CD4-positive, alpha-beta memory T cell (primary cell): ENCODE measurements around the gene JAK1. TPM values are rescaled to one million over a fixed set of nuclear protein-coding genes. Genes with fewer than 3 reads are reported as not detected.

Experiments
- CTCF ChIA-PET: fragments of 350-600 bp; sonication (Branson Sonifier 250); formaldehyde crosslinking; loops from one replicate; lab custom pipeline; 2021; ENCODE audit warnings: inconsistent platforms; ENCODE audit not compliant: partially characterized antibody; lab: Charles Lee
- POLR2A ChIA-PET: fragments of 350-600 bp; sonication (Branson Sonifier 250); formaldehyde crosslinking; loops from one replicate; lab custom pipeline; 2021; ENCODE audit not compliant: partially characterized antibody; lab: Charles Lee
- DNase-seq, 5 donors: peaks; one replicate each; pipeline versions ENCODE4 v3.0.0 to v3.0.0-alpha.2; 2020 to 2022; ENCODE audit warnings: mixed read lengths in 1 of 5
- H3K27ac ChIP-seq: one replicate; pipeline ENCODE4 v1.7.0; 2013; ENCODE audit warnings: low read depth, low read length
- H3K27me3 ChIP-seq: 2 replicates; pipeline ENCODE4 v1.7.0; 2013; ENCODE audit warnings: mild to moderate bottlenecking, low read length, moderate library complexity; ENCODE audit not compliant: insufficient read depth
- H3K36me3 ChIP-seq: 2 replicates; pipeline ENCODE4 v1.7.0; 2013; ENCODE audit warnings: mild to moderate bottlenecking, low read length, moderate library complexity; ENCODE audit not compliant: insufficient read depth
- H3K4me1 ChIP-seq: 2 replicates; pipeline ENCODE4 v1.7.0; 2013; ENCODE audit warnings: mild to moderate bottlenecking, low read length, moderate library complexity; ENCODE audit not compliant: insufficient read depth
- H3K4me3 ChIP-seq, 2 donors: one replicate each; pipeline ENCODE4 v1.7.0; 2013; ENCODE audit warnings: low read length in 2 of 2, mild to moderate bottlenecking in 1 of 2
- H3K9me3 ChIP-seq, 2 donors: one replicate each; pipeline ENCODE4 v1.7.0; 2013; ENCODE audit warnings: low read length in 2 of 2, control low read depth in 1 of 2; ENCODE audit not compliant: control insufficient read depth in 1 of 2
- H3K27ac Mint-ChIP-seq, 7 donors: one replicate each; pipeline ENCODE4 v1.8.0; 2020 to 2021; ENCODE audit warnings: mixed read lengths in 7 of 7, mild to moderate bottlenecking in 6 of 7, inconsistent platforms in 3 of 7, moderate library complexity in 3 of 7
- H3K27me3 Mint-ChIP-seq, 2 donors: one replicate each; pipeline ENCODE4 v1.8.0; 2020 to 2021; ENCODE audit warnings: mixed read lengths in 2 of 2
- H3K36me3 Mint-ChIP-seq, 2 donors: one replicate each; pipeline ENCODE4 v1.8.0; 2020 to 2021; ENCODE audit warnings: mixed read lengths in 2 of 2, inconsistent platforms in 1 of 2, mild to moderate bottlenecking in 1 of 2
- H3K4me1 Mint-ChIP-seq, 4 donors: one replicate each; pipeline ENCODE4 v1.8.0; 2020 to 2021; ENCODE audit warnings: mixed read lengths in 4 of 4, mild to moderate bottlenecking in 1 of 4
- H3K4me3 Mint-ChIP-seq, 8 donors: one replicate each; pipeline ENCODE4 v1.8.0; 2020 to 2021; ENCODE audit warnings: mixed read lengths in 8 of 8, mild to moderate bottlenecking in 7 of 8, moderate library complexity in 6 of 8, inconsistent platforms in 3 of 8
- H3K9me3 Mint-ChIP-seq, 8 donors: one replicate each; pipeline ENCODE4 v1.8.0; 2020 to 2021; ENCODE audit warnings: mixed read lengths in 8 of 8, mild to moderate bottlenecking in 5 of 8, inconsistent platforms in 3 of 8, moderate library complexity in 1 of 8
- intact Hi-C: fragments of 100-400 bp; cut with micrococcal nuclease; formaldehyde crosslinking; loops from one replicate; pipeline ENCODE4 v1.15.1; 2023
- polyA plus RNA-seq, 2 donors: library from polyadenylated mRNA; unstranded; fragments of 300-500 nt; fragmentation: Illumina TruSeq; gene quantifications; one replicate each; pipeline ENCODE4 v1.2.3, GENCODE V29; 2021
- total RNA-seq, 2 experiments: library from RNA; stranded (reverse); gene quantifications; one replicate each; pipeline ENCODE4 v1.2.3, GENCODE V29; 2021

JAK1 gene
- total and polyA plus RNA-seq, 4 experiments from 2014 or later = 163 to 372 (median 314) TPM

DNA sequence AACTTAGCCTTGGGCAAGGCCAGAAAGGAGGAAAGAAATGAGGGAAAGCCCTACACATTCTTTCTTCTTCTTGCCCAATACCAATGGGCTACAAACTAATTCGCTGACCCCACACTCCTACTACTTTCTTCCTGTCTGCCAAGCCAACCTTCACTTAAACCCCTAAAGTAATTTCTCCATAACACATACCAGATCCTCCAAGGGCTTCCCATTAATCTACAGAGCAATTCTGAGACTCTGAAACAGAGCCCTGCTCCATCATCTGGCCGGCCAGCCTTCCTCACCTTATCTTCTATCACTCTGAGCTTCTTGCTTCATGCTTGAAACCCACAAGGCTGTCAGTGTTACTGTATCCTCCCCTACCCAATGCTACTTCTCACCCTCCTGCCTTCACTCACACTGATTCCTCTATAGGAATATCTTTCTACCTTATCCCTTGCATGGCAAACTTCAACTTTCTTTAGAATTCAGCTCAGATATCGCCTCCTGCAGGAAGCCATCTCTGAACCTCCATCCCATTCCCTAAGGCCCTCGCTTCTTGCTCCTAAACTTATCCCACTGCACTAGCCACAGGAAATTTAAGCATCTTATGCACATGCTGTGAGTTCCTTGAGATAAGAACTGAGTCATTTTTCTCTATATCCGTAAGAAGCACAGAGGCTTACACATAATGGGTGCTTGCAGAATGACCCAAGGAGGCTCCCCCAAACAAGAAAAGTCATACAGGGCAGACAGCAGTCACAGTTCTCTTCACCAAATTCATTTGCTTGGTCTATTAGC is 81.9 kb downstream of the JAK1 start:
- no peaks in the 10 kb centered on the region for H3K9me3 ChIP-seq
- ChIA-PET CTCF (no interaction called here), POLR2A (no interaction called here)
- no peak for DNase-seq
- Mint-ChIP-seq H3K4me1 (peaks cover 57 to 95% (median 76%) of the 10 kb centered on the region in 4 donors), H3K9me3 (no peaks in the 10 kb centered on the region), H3K27ac (peak overlapping the region in 6 of 7 donors; percentile 3 to 89 (median 20)), H3K27me3 (no peaks in the 10 kb centered on the region), H3K4me3 (peak overlapping the region in 1 of 8 donors; percentile 13), H3K36me3 (peaks cover 12 to 40% of the 10 kb centered on the region in 2 donors)
- H3K27ac ChIP-seq = no peak overlapping the region
- H3K36me3 ChIP-seq = peaks cover 16% of the 10 kb centered on the region
- intact Hi-C loops = no loop called here
- no peak overlapping the region for H3K4me3 ChIP-seq
- peaks cover 64% of the 10 kb centered on the region for H3K4me1 ChIP-seq
- H3K27me3 ChIP-seq = no peaks in the 10 kb centered on the region

DNA sequence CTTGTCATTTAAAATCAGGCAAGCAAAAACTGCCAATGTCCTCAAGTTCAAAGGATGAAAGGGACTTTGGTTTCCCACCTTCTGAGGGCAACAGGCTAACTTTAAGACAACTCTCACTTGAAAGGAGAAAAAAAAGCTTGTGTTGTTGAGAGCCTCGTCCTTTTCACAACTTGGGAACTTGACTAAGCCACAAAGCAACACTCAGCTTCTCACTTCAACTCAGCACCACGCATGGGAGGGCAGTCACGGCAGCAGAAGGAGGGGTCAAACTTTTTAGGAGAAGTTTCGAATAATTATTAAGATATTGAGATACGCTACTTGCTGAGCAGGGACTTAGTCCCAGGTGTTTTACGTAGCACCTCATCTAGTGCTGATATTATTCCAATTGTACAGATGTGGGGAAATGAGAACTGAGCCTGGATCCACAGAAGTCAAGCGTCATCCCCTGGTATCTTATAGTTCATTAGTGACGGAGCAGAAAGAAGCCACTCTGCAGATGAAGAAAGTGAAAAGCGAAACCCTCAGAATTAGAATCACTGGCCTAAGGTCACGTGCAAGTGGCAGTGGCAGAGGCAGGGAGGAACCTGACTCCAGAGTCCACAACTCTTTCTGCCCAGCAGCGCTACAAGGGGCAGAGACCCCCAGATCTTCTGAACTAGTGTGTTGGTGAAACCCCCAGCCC is 83.6 kb downstream of the JAK1 start:
- H3K9me3 ChIP-seq = no peaks in the 10 kb centered on the region
- Mint-ChIP-seq H3K27me3 (no peaks in the 10 kb centered on the region), H3K9me3 (no peaks in the 10 kb centered on the region), H3K4me1 (peaks cover 58 to 93% (median 76%) of the 10 kb centered on the region in 4 donors), H3K27ac (peak overlapping the region in 6 of 7 donors; percentile 41 to 85 (median 72)), H3K36me3 (peaks cover 19 to 54% of the 10 kb centered on the region in 2 donors), H3K4me3 (no peak overlapping the region)
- intact Hi-C loops = loop anchor here (1.0 kb wide), 1 partner anchor 9 kb away; no protein-coding TSS in a partner anchor
- DNase-seq = no peak
- peaks cover 63% of the 10 kb centered on the region for H3K4me1 ChIP-seq
- CTCF ChIA-PET = interaction anchor here (1.3 to 2.6 kb wide), 2 partner anchors 188 to 193 kb away, joined by 4 to 6 read pairs; no protein-coding TSS in a partner anchor
- POLR2A ChIA-PET = no interaction called here
- no peak overlapping the region for H3K27ac ChIP-seq
- H3K36me3 ChIP-seq = peaks cover 19% of the 10 kb centered on the region
- no peak overlapping the region for H3K4me3 ChIP-seq
- no peaks in the 10 kb centered on the region for H3K27me3 ChIP-seq

DNA sequence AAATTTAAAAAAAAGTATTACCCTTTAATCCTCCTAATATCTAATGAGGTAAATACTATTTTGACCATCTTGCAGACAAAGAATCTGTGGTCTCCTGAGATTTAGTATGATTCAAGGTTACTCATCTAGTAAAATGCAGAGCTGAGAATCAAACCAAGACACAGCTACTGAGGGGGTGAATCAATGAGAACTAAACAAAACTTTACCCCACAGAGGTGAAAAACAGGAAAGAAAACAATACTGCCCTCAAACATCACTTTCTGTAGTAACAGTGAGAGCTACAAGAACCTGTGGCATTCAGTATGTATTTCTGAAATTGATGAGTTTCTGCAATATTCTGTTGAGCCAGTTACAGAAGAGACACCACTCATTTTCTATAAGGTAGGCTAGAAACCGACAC is 85.1 kb downstream of the JAK1 start:
- H3K36me3 Mint-ChIP-seq = peaks cover 23 to 65% of the 10 kb centered on the region in 2 donors
- Histone ChIP-seq H3K36me3 (peaks cover 20% of the 10 kb centered on the region), H3K27ac (no peak overlapping the region)

DNA sequence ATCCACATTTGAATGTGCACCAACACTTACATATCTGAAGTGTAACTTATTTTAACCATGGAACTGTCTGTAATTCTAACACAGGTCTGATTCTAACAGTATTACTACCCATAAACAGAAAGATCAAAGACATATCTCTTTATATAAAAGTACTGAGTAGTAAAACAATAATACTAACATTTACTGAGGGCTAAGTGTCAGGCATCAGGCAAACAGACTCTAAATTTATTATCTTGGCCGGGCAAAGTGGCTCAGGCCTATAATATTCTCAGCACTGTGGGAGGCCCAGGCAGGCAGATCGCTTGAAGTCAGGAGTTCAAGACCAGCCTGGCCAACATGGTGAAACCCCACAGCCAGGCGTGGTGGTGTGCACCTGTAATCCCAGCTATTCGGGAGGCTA is 85.9 kb downstream of the JAK1 start:
- Mint-ChIP-seq H3K4me1 (peaks cover 62 to 93% (median 79%) of the 10 kb centered on the region in 4 donors), H3K9me3 (no peaks in the 10 kb centered on the region), H3K36me3 (peaks cover 31 to 70% of the 10 kb centered on the region in 2 donors), H3K4me3 (peak overlapping the region in 1 of 8 donors; percentile 10), H3K27me3 (no peaks in the 10 kb centered on the region), H3K27ac (peak overlapping the region in 6 of 7 donors; percentile 1 to 84 (median 42))
- Histone ChIP-seq H3K27ac (no peak overlapping the region), H3K9me3 (no peaks in the 10 kb centered on the region), H3K4me1 (peaks cover 68% of the 10 kb centered on the region), H3K4me3 (no peak overlapping the region), H3K36me3 (peaks cover 29% of the 10 kb centered on the region), H3K27me3 (no peaks in the 10 kb centered on the region)
- intact Hi-C loops = no loop called here
- no peak for DNase-seq
- CTCF ChIA-PET = interaction anchor here (2.6 kb wide), 1 partner anchor 195 kb away, joined by 6 read pairs; no protein-coding TSS in a partner anchor
- POLR2A ChIA-PET = interaction anchor here (1.0 to 1.8 kb wide), 2 partner anchors 85 to 187 kb away, joined by 3 to 5 read pairs; no protein-coding TSS in a partner anchor

More for the DNA sequence above, 85.1 kb downstream of the JAK1 start:
- Mint-ChIP-seq H3K4me1 (peaks cover 59 to 93% (median 76%) of the 10 kb centered on the region in 4 donors), H3K27ac (peak overlapping the region in 5 of 7 donors; percentile 15 to 73 (median 64)), H3K9me3 (no peaks in the 10 kb centered on the region), H3K27me3 (no peaks in the 10 kb centered on the region), H3K4me3 (no peak overlapping the region)
- DNase-seq = no peak
- Histone ChIP-seq H3K9me3 (no peaks in the 10 kb centered on the region), H3K27me3 (no peaks in the 10 kb centered on the region), H3K4me1 (peaks cover 65% of the 10 kb centered on the region), H3K4me3 (no peak overlapping the region)
- ChIA-PET POLR2A (interaction anchor here (1.0 to 1.8 kb wide), 2 partner anchors 84 to 187 kb away, joined by 3 to 5 read pairs; no protein-coding TSS in a partner anchor), CTCF (interaction anchor here (1.3 to 2.6 kb wide), 3 partner anchors 28 to 194 kb away, joined by 3 to 6 read pairs (median 4); no protein-coding TSS in a partner anchor)
- intact Hi-C loops = no loop called here

DNA sequence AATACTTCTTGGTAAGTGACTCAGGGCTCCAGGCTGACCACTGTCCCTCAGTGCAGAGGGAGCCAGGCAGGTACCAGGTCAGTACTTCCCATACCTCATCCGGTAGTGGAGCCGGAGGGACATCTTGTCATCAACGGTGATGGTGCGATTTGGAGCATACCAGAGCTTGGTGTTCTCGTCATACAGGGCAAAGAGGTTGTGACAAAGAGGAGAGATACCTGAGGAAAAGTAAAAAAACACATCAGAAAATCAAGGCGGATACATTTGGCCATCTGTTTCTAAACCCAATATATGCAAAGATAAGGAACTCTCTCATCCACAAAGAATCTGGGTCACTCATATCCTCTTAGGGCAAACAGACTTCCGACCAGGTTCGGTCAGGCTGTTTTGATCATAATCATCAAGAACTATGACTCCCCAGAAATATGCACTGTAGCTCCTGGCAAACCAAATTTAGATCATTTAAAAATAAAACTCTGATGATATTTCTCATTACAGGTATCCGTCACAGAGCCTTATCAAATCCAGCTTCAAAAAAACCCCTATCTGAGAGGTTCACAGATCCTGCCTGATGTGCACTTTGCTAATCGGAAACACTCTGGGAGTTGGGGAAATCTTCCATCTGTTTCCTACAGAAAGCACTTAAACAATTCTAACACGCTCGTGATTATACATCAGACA is 87.3 kb downstream of the JAK1 start:
- peak overlapping the region in 4 of 8 donors; percentile 0 to 46 (median 35) for H3K4me3 Mint-ChIP-seq
- DNase-seq = no peak
- no peaks in the 10 kb centered on the region for H3K9me3 Mint-ChIP-seq
- ChIA-PET CTCF (no interaction called here), POLR2A (interaction anchor here (0.9 to 2.6 kb wide), 4 partner anchors 8 to 88 kb away, joined by 3 to 12 read pairs (median 6); partner anchors contain the start of gene JAK1)
- Histone ChIP-seq H3K27ac (no peak overlapping the region), H3K9me3 (no peaks in the 10 kb centered on the region), H3K4me1 (peaks cover 71% of the 10 kb centered on the region), H3K27me3 (no peaks in the 10 kb centered on the region), H3K4me3 (no peak overlapping the region), H3K36me3 (peaks cover 34% of the 10 kb centered on the region)
- intact Hi-C loops = loop anchor here (2.0 to 5.0 kb wide), 2 partner anchors 14 to 52 kb away; no protein-coding TSS in a partner anchor
- H3K27me3 Mint-ChIP-seq = no peaks in the 10 kb centered on the region
- peaks cover 38 to 74% of the 10 kb centered on the region in 2 donors for H3K36me3 Mint-ChIP-seq
- peaks cover 64 to 93% (median 79%) of the 10 kb centered on the region in 4 donors for H3K4me1 Mint-ChIP-seq
- peak overlapping the region; percentile 7 to 79 (median 74) for H3K27ac Mint-ChIP-seq

DNA sequence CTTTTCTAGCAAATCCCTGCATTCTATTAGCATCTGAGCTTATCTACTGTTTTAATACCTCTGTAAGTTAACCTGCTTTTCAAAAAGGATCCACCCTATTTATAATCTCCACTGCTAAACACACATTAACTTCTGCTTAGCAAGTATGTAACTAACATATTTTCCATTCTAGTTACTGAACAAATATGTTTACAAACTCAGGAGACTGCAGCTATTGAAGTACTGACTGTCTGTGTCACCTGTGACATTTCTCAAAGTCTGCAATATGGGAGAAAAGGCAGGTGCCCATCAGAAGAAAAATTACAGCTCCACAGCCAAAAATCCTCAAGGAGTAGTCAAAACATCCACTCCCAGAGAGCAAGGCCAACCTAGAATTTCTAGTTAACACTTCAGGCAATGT is 88.3 kb downstream of the JAK1 start:
- POLR2A ChIA-PET = interaction anchor here (0.6 to 3.6 kb wide), 19 partner anchors 9 to 187 kb away, joined by 3 to 62 read pairs (median 4); partner anchors contain the start of gene JAK1
- Histone ChIP-seq H3K4me3 (no peak overlapping the region), H3K27me3 (no peaks in the 10 kb centered on the region), H3K36me3 (peaks cover 43% of the 10 kb centered on the region), H3K4me1 (peaks cover 68% of the 10 kb centered on the region), H3K9me3 (no peaks in the 10 kb centered on the region), H3K27ac (no peak overlapping the region)
- Mint-ChIP-seq H3K27me3 (no peaks in the 10 kb centered on the region), H3K27ac (peak overlapping the region; percentile 86 to 96 (median 94)), H3K4me1 (peaks cover 65 to 90% (median 77%) of the 10 kb centered on the region in 4 donors), H3K4me3 (peak overlapping the region in 7 of 8 donors; percentile 23 to 87 (median 83)), H3K9me3 (no peaks in the 10 kb centered on the region), H3K36me3 (peaks cover 43 to 76% of the 10 kb centered on the region in 2 donors)
- DNase-seq = no peak
- intact Hi-C loops = loop anchor here (2.0 to 5.0 kb wide), 2 partner anchors 13 to 51 kb away; no protein-coding TSS in a partner anchor
- CTCF ChIA-PET = interaction anchor here (1.0 to 2.5 kb wide), 11 partner anchors 9 to 187 kb away, joined by 3 to 16 read pairs (median 4); no protein-coding TSS in a partner anchor
